H1 (cell line): ENCODE data around the gene PPP2R2D. TPM values are rescaled to one million over a fixed set of nuclear protein-coding genes. Genes with fewer than 3 reads are reported as not detected.

ENCODE experiments used
- CTCF ChIA-PET: fragments of 300-600 bp; sonication (Branson Sonifier 250); formaldehyde crosslinking; loops from one replicate; lab custom pipeline; 2021; ENCODE audit not compliant: partially characterized antibody; lab: Charles Lee
- POLR2A ChIA-PET: fragments of 300-600 bp; sonication (Branson Sonifier 250); formaldehyde crosslinking; loops from one replicate; lab custom pipeline; 2021; ENCODE audit warnings: inconsistent platforms; ENCODE audit not compliant: partially characterized antibody; lab: Charles Lee
- DNase-seq, 2 experiments: peaks; one replicate each; pipeline versions ENCODE4 v3.0.0 to v3.0.0-alpha.2; 2010 to 2022; ENCODE audit warnings: low spot score in 2 of 2, low read depth in 1 of 2, mixed read lengths in 1 of 2
- FAIRE-seq: peaks from 2 replicates; lab custom pipeline; 2011; peaks lifted over from hg19 to GRCh38; lab: Jason Lieb, UNC
- H2AFZ ChIP-seq: 2 replicates; pipeline ENCODE4 v1.8.1; 2012; ENCODE audit warnings: low read length, inconsistent platforms
- H2AK5ac ChIP-seq: 2 replicates; pipeline ENCODE4 v1.6.1; 2013; ENCODE audit warnings: low read depth, low read length
- H2BK120ac ChIP-seq: replicated peaks from 2 replicates; pipeline ENCODE3; 2013; ENCODE audit warnings: low read depth, low read length, inconsistent platforms
- H2BK12ac ChIP-seq: 2 replicates; pipeline ENCODE4 v1.6.1; 2013; ENCODE audit warnings: low read depth, low read length
- H2BK15ac ChIP-seq: 2 replicates; pipeline ENCODE4 v1.6.1; 2013; ENCODE audit warnings: low read length
- H2BK20ac ChIP-seq: 2 replicates; pipeline ENCODE4 v1.6.1; 2013; ENCODE audit warnings: low read length
- H2BK5ac ChIP-seq: 2 replicates; pipeline ENCODE4 v1.6.1; 2013; ENCODE audit warnings: low read depth, low read length
- H3K14ac ChIP-seq: 2 replicates; pipeline ENCODE4 v1.6.1; 2013; ENCODE audit warnings: inconsistent platforms; ENCODE audit not compliant: insufficient read length
- H3K18ac ChIP-seq: 2 replicates; pipeline ENCODE4 v1.6.1; 2013; ENCODE audit warnings: low read length; ENCODE audit errors: extremely low read depth
- H3K23ac ChIP-seq: 2 replicates; pipeline ENCODE4 v1.6.1; 2013; ENCODE audit warnings: inconsistent platforms; ENCODE audit not compliant: insufficient read length
- H3K23me2 ChIP-seq: 2 replicates; pipeline ENCODE4 v1.6.1; 2013; ENCODE audit warnings: low read depth, low read length
- H3K27ac ChIP-seq: 2 replicates; pipeline ENCODE4 v1.6.1; 2011; ENCODE audit warnings: low read depth, low read length, inconsistent platforms
- H3K27me3 ChIP-seq, 4 experiments: replicated peaks in 1 of 4; 1 replicate in 1 of 4; 2 replicates in 3 of 4; pipeline versions ENCODE4 v1.6.1 to v1.8.1; 2011 to 2013; ENCODE audit warnings: low read length in 3 of 4, mild to moderate bottlenecking in 3 of 4, inconsistent platforms in 2 of 4, mixed read lengths in 2 of 4, moderate library complexity in 1 of 4; ENCODE audit not compliant: control insufficient read depth in 3 of 4, insufficient read depth in 3 of 4; ENCODE audit errors: extremely low read depth in 1 of 4
- H3K36me3 ChIP-seq, 4 experiments: 2 replicates each; pipeline versions ENCODE4 v1.6.1 to v1.8.1; 2011 to 2013; ENCODE audit warnings: mild to moderate bottlenecking in 4 of 4, low read length in 3 of 4, moderate library complexity in 2 of 4, control low read depth in 1 of 4, inconsistent platforms in 1 of 4; ENCODE audit not compliant: insufficient read depth in 4 of 4, control insufficient read depth in 2 of 4
- H3K4ac ChIP-seq: replicated peaks from 2 replicates; pipeline ENCODE3; 2013; ENCODE audit warnings: low read length, low read depth, mixed read lengths, inconsistent platforms; ENCODE audit not compliant: insufficient read length
- H3K4me1 ChIP-seq, 4 experiments: replicated peaks in 1 of 4; 1 replicate in 1 of 4; 2 replicates in 3 of 4; pipeline versions ENCODE4 v1.6.1 to v1.8.1; 2011 to 2013; ENCODE audit warnings: low read length in 3 of 4, inconsistent platforms in 2 of 4, mixed read lengths in 1 of 4; ENCODE audit not compliant: insufficient read depth in 4 of 4, control insufficient read depth in 3 of 4
- H3K4me2 ChIP-seq, 2 experiments: 2 replicates each; pipeline versions ENCODE4 v1.6.1 to v1.8.1; 2011 to 2013; ENCODE audit warnings: low read depth in 2 of 2, low read length in 2 of 2, control low read depth in 1 of 2, inconsistent platforms in 1 of 2, mild to moderate bottlenecking in 1 of 2; ENCODE audit not compliant: insufficient read depth in 1 of 2
- H3K4me3 ChIP-seq, 4 experiments: fragments of 200-600, 300-600 bp in 1 of 4; sonication (generic), shearing (Covaris generic), sonication (Bioruptor Twin) in 1 of 4; 2 replicates each; pipeline versions ENCODE4 v1.5.1 to v1.8.1; 2011 to 2016; ENCODE audit warnings: low read length in 4 of 4, low read depth in 3 of 4, control low read depth in 2 of 4, inconsistent platforms in 2 of 4, mild to moderate bottlenecking in 2 of 4, mixed read lengths in 1 of 4, moderate library complexity in 1 of 4; ENCODE audit not compliant: insufficient read depth in 2 of 4; ENCODE audit errors: extremely low read depth in 1 of 4
- H3K56ac ChIP-seq: replicated peaks from 2 replicates; pipeline ENCODE3; 2013; ENCODE audit warnings: low read depth, mild to moderate bottlenecking, mixed read lengths, low read length, inconsistent platforms; ENCODE audit not compliant: insufficient read length
- H3K79me1 ChIP-seq: 2 replicates; pipeline ENCODE4 v1.6.1; 2013; ENCODE audit warnings: low read depth, low read length, control low read depth
- H3K79me2 ChIP-seq, 2 experiments: 2 replicates each; pipeline versions ENCODE4 v1.6.1 to v1.8.1; 2012 to 2013; ENCODE audit warnings: low read length in 2 of 2, mild to moderate bottlenecking in 2 of 2, inconsistent platforms in 1 of 2; ENCODE audit not compliant: insufficient read depth in 2 of 2, control insufficient read depth in 1 of 2
- H3K9ac ChIP-seq, 4 experiments: replicated peaks in 1 of 4; 1 replicate in 1 of 4; 2 replicates in 3 of 4; pipeline versions ENCODE4 v1.6.1 to v1.8.1; 2011 to 2013; ENCODE audit warnings: low read depth in 3 of 4, low read length in 3 of 4, control low read depth in 2 of 4, mild to moderate bottlenecking in 2 of 4, moderate library complexity in 2 of 4, inconsistent platforms in 1 of 4; ENCODE audit errors: extremely low read depth in 1 of 4
- H3K9me3 ChIP-seq, 2 experiments: 2 replicates each; pipeline versions ENCODE4 v1.6.1 to v1.8.1; 2012 to 2013; ENCODE audit warnings: mild to moderate bottlenecking in 2 of 2, moderate library complexity in 2 of 2, control low read depth in 1 of 2, inconsistent platforms in 1 of 2, low read depth in 1 of 2, low read length in 1 of 2, mixed read lengths in 1 of 2; ENCODE audit not compliant: insufficient read depth in 2 of 2
- H4K20me1 ChIP-seq, 2 experiments: replicated peaks in 1 of 2; 2 replicates each; pipeline versions ENCODE3 to v1.8.1; 2011 to 2013; ENCODE audit warnings: inconsistent platforms in 2 of 2, low read length in 2 of 2, mild to moderate bottlenecking in 1 of 2; ENCODE audit not compliant: insufficient read depth in 2 of 2, control insufficient read depth in 1 of 2
- H4K5ac ChIP-seq: 2 replicates; pipeline ENCODE4 v1.6.1; 2013; ENCODE audit warnings: low read length, low read depth, mixed read lengths, inconsistent platforms; ENCODE audit not compliant: insufficient read length
- H4K8ac ChIP-seq: 2 replicates; pipeline ENCODE4 v1.8.0; 2013; ENCODE audit warnings: mild to moderate bottlenecking, moderate library complexity, low read length, inconsistent platforms; ENCODE audit not compliant: insufficient read depth; ENCODE audit errors: extremely low read depth
- H4K91ac ChIP-seq: replicated peaks from 2 replicates; pipeline ENCODE3; 2013; ENCODE audit warnings: low read length, mixed read lengths, inconsistent platforms; ENCODE audit not compliant: insufficient read length
- ASH2L ChIP-seq: fragments of 200-600, 300-600 bp; sonication (generic); IDR thresholded peaks from one replicate; pipeline ENCODE4 v1.7.1; 2017; ENCODE audit warnings: low read length
- BRCA1 ChIP-seq: IDR thresholded peaks from 2 replicates; pipeline ENCODE4 v1.6.1; 2012; ENCODE audit warnings: low read depth, low read length, improper control_type of control experiment
- CHD1 ChIP-seq: IDR thresholded peaks from 2 replicates; pipeline ENCODE4 v1.6.1; 2012; ENCODE audit warnings: low read depth, low read length, improper control_type of control experiment
- MAFK ChIP-seq: IDR thresholded peaks from 2 replicates; pipeline ENCODE4 v1.6.1; 2012; ENCODE audit warnings: low read depth, mild to moderate bottlenecking, improper control_type of control experiment, low read length
- RAD21 ChIP-seq, 2 experiments: IDR thresholded peaks in 1 of 2; conservative IDR thresholded peaks in 1 of 2; 2 replicates each; pipeline ENCODE4 v1.6.1; 2011; ENCODE audit warnings: low read depth in 2 of 2, low read length in 2 of 2, improper control_type of control experiment in 1 of 2, inconsistent platforms in 1 of 2, mild to moderate bottlenecking in 1 of 2, moderate library complexity in 1 of 2
- SIN3A ChIP-seq, 2 experiments: IDR thresholded peaks in 1 of 2; conservative IDR thresholded peaks in 1 of 2; 2 replicates each; pipeline ENCODE4 v1.6.1; 2011 to 2012; ENCODE audit warnings: low read length in 2 of 2, improper control_type of control experiment in 1 of 2, low read depth in 1 of 2, mild to moderate bottlenecking in 1 of 2
- SP4 ChIP-seq: IDR thresholded peaks from 2 replicates; pipeline ENCODE4 v1.6.1; 2012; ENCODE audit warnings: low read length, inconsistent platforms
- TEAD4 ChIP-seq: IDR thresholded peaks from 2 replicates; pipeline ENCODE4 v1.6.1; 2012; ENCODE audit warnings: low read depth, low read length, inconsistent platforms, mixed read lengths
- WGBS, 2 experiments: shearing (Covaris generic) in 1 of 2; methylation state at CpG; one replicate each; pipeline versions ENCODE4 v1.1.6 to v1.1.7; 2013 to 2015; ENCODE audit warnings: low lambda C conversion rate in 2 of 2, mixed read lengths in 2 of 2, inconsistent platforms in 1 of 2, low coverage in 1 of 2, missing lambda C conversion rate in 1 of 2; ENCODE audit not compliant: insufficient replicate concordance in 2 of 2, insufficient coverage in 1 of 2, insufficient read length in 1 of 2; ENCODE audit errors: extremely low coverage in 1 of 2, missing lambda C conversion rate in 1 of 2; 5-methylcytosine and 5-hydroxymethylcytosine counted together
- polyA plus RNA-seq, 7 experiments: library from polyadenylated mRNA; depleted of rRNA in 3 of 7; stranded (reverse) in 5 of 7; unstranded in 2 of 7; fragments of >200 nt in 5 of 7; fragments of 200-250 nt in 2 of 7; gene quantifications; 1 replicate in 5 of 7; 2 replicates in 1 of 7; 4 replicates in 1 of 7; pipeline versions ENCODE4 v1.2.1 to v1.2.3, GENCODE V29; 2011 to 2013; ENCODE audit warnings: missing spikeins in 2 of 7, mixed read lengths in 2 of 7
- total RNA-seq: library from RNA; stranded (reverse); fragmentation: NEBNext Ultra II Directional; extraction: Animal tissue kit (Norgen Biotek cat#: 25700); gene quantifications from 2 replicates; pipeline ENCODE4 v1.2.1, GENCODE V29; 2021
- TF ChIP-seq, protein P1 (sequence below), 3 experiments: IDR thresholded peaks; 1 replicate in 2 of 3; 2 replicates in 1 of 3; pipeline versions ENCODE4 v1.5.1 to v1.6.1; 2011; ENCODE audit warnings: low read length in 3 of 3, mild to moderate bottlenecking in 3 of 3, inconsistent platforms in 2 of 3, low read depth in 1 of 3, moderate library complexity in 1 of 3; ENCODE audit not compliant: insufficient read depth in 1 of 3; ENCODE audit errors: control extremely low read depth in 1 of 3
- TF ChIP-seq, protein P2 (sequence below): IDR thresholded peaks from 2 replicates; pipeline ENCODE4 v1.6.1; 2011; ENCODE audit warnings: low read length, improper control_type of control experiment

Gene PPP2R2D
- total and polyA plus RNA-seq, 2 of the 8 experiments (the other 6 are each of a cell fraction or from before 2014, with no cell fraction given): 25.4 to 32.8 TPM

DNA sequence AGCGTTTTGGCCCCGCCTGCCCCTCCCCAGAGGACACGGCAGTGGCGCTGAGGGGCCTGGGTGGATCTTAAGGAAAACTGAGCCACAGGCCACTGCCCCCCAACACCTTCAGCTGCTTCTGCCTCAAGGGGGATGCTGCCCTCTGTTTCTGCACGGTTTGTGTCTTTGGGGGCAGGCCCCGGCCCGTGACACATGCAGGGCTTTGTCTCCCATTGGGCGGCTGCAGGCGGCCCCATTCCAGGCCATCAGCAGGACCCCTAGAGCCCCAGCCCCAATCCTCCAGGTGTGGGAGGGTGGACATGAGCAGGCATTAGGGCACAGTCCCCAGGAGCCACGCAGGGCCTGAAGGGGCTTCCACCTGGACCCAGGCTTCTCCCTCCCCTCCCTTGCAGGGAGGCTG is 25.3 kb upstream of the PPP2R2D start:
- Histone ChIP-seq H4K91ac (no peak overlapping the region), H2BK12ac (no peak overlapping the region), H3K4ac (no peak overlapping the region), H3K79me1 (no peaks in the 10 kb centered on the region), H2BK120ac (no peak overlapping the region), H3K9ac (no peak overlapping the region), H3K27ac (no peak overlapping the region), H3K56ac (no peak overlapping the region), H2BK5ac (no peak overlapping the region), H2AK5ac (no peak overlapping the region), H2AFZ (no peak overlapping the region), H4K5ac (no peak overlapping the region), H2BK15ac (no peak overlapping the region; the same call in 1 of the 2 replicates), H3K4me1 (peaks cover 0 to 3% (median 0%) of the 10 kb centered on the region in 4 experiments; a peak in 2 of 7 replicates), H4K8ac (no peak overlapping the region), H3K79me2 (no peaks in the 10 kb centered on the region), H3K18ac (no peak overlapping the region), H3K9me3 (no peaks in the 10 kb centered on the region; a peak in 1 of 4 replicates), H4K20me1 (no peaks in the 10 kb centered on the region), H3K4me3 (0 out of 8 replicates have a peak overlapping the region, but pooled peaks of 2 of the 4 experiments have one; percentile 17 to 44), H2BK20ac (no peak overlapping the region), H3K4me2 (peak overlapping the region in 1 of 2 experiments; percentile 71; a peak in 2 of 4 replicates), H3K27me3 (no peaks in the 10 kb centered on the region; a peak in 1 of 7 replicates), H3K14ac (no peak overlapping the region), H3K23ac (no peak overlapping the region), H3K23me2 (no peaks in the 10 kb centered on the region), H3K36me3 (no peaks in the 10 kb centered on the region)
- 63% methylated on average over 9 of the region's 10 CpGs; no CpG with 5 or more reads in 1 of the 2 experiments for WGBS, 2 experiments
- POLR2A ChIA-PET: no interaction called here
- CTCF ChIA-PET: interaction anchor here (0.6 to 3.8 kb wide), 15 partner anchors 16 to 633 kb away, joined by 3 to 21 read pairs (median 4); no protein-coding TSS in a partner anchor
- no peak for FAIRE-seq
- DNase-seq: no peak
- TF ChIP-seq CHD1: no peak
- TF ChIP-seq, protein P1, sequence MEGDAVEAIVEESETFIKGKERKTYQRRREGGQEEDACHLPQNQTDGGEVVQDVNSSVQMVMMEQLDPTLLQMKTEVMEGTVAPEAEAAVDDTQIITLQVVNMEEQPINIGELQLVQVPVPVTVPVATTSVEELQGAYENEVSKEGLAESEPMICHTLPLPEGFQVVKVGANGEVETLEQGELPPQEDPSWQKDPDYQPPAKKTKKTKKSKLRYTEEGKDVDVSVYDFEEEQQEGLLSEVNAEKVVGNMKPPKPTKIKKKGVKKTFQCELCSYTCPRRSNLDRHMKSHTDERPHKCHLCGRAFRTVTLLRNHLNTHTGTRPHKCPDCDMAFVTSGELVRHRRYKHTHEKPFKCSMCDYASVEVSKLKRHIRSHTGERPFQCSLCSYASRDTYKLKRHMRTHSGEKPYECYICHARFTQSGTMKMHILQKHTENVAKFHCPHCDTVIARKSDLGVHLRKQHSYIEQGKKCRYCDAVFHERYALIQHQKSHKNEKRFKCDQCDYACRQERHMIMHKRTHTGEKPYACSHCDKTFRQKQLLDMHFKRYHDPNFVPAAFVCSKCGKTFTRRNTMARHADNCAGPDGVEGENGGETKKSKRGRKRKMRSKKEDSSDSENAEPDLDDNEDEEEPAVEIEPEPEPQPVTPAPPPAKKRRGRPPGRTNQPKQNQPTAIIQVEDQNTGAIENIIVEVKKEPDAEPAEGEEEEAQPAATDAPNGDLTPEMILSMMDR (IDR thresholded peaks at IDR 0.05; ENCODE audit: control extremely low read depth in 1 of 3, insufficient read depth in 1 of 3, low read depth in 1 of 3, low read length in 3 of 3): no peak
- no peak for TF ChIP-seq TEAD4
- TF ChIP-seq SP4: no peak
- TF ChIP-seq BRCA1: no peak
- TF ChIP-seq, protein P2, sequence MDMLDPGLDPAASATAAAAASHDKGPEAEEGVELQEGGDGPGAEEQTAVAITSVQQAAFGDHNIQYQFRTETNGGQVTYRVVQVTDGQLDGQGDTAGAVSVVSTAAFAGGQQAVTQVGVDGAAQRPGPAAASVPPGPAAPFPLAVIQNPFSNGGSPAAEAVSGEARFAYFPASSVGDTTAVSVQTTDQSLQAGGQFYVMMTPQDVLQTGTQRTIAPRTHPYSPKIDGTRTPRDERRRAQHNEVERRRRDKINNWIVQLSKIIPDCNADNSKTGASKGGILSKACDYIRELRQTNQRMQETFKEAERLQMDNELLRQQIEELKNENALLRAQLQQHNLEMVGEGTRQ: no peak
- TF ChIP-seq RAD21 (IDR thresholded peaks at IDR 0.05 in 1 of 2, conservative IDR thresholded peaks at IDR 0.05 in 1 of 2; ENCODE audit: low read depth in 2 of 2, low read length in 2 of 2): no peak
- TF ChIP-seq SIN3A (conservative IDR thresholded peaks at IDR 0.05 in 1 of 2, IDR thresholded peaks at IDR 0.05 in 1 of 2; ENCODE audit: low read depth in 1 of 2, low read length in 2 of 2): no peak
- no peak for TF ChIP-seq ASH2L
- TF ChIP-seq MAFK: no peak
